Fibroblast of skin of abdomen (primary cell): ENCODE data around the gene PPP2R2C.

ENCODE experiments used
- DNase-seq: peaks from one replicate; pipeline ENCODE4 v3.0.0-alpha.2; 2013

Gene PPP2R2C

GRCh38 chr4:6394671-6395081 is 77.7 kb downstream of the PPP2R2C start:
- no peak for DNase-seq

GRCh38 chr4:6393544-6394475 is 78.6 kb downstream of the PPP2R2C start:
- DNase-seq: no peak

GRCh38 chr4:6393066-6393465 is 79.3 kb downstream of the PPP2R2C start:
- no peak for DNase-seq

- DNase-seq: no peak
These were observed 80.0 kb downstream of the PPP2R2C start for GRCh38 chr4:6392407-6392806.

- no peak for DNase-seq
These were observed 80.6 kb downstream of the PPP2R2C start for GRCh38 chr4:6391852-6392188.

GRCh38 chr4:6391186-6391851 is 81.1 kb downstream of the PPP2R2C start:
- DNase-seq: no peak

- DNase-seq: no peak
These were observed 82.1 kb downstream of the PPP2R2C start for GRCh38 chr4:6390356-6390755.

- no peak for DNase-seq
These were observed 83.1 kb downstream of the PPP2R2C start for GRCh38 chr4:6389142-6389825.

- DNase-seq: no peak
These were observed 83.7 kb downstream of the PPP2R2C start for GRCh38 chr4:6388713-6389112.

- no peak for DNase-seq
These were observed 84.5 kb downstream of the PPP2R2C start for GRCh38 chr4:6387946-6388345.

GRCh38 chr4:6386091-6386490 is 86.3 kb downstream of the PPP2R2C start:
- no peak for DNase-seq

- no peak for DNase-seq
These were observed 87.1 kb downstream of the PPP2R2C start for GRCh38 chr4:6385288-6385687.

- no peak for DNase-seq
These were observed 87.9 kb downstream of the PPP2R2C start for GRCh38 chr4:6384541-6384940.

- no peak for DNase-seq
These were observed 88.5 kb downstream of the PPP2R2C start for GRCh38 chr4:6383929-6384328.

- DNase-seq: no peak
These were observed 89.4 kb downstream of the PPP2R2C start for GRCh38 chr4:6383009-6383404.

- DNase-seq: no peak
These were observed 90.8 kb downstream of the PPP2R2C start for GRCh38 chr4:6381571-6382123.

- no peak for DNase-seq
These were observed 91.5 kb downstream of the PPP2R2C start for GRCh38 chr4:6380746-6381410.

- DNase-seq: no peak
These were observed 92.4 kb downstream of the PPP2R2C start for GRCh38 chr4:6379767-6380745.

GRCh38 chr4:6378493-6379445 is 93.6 kb downstream of the PPP2R2C start:
- DNase-seq: no peak
